IMR-90 (cell line): ENCODE data around the gene DNAH5. TPM values are rescaled to one million over a fixed set of nuclear protein-coding genes. Genes with fewer than 3 reads are reported as not detected.

ENCODE experiments used
- ATAC-seq: fragments of 200-7000 bp; cut with Tn5 transposase; 2 replicates; pipeline ENCODE4 v1.9.1; 2020; ENCODE audit warnings: low read depth, mild to moderate bottlenecking, moderate library complexity
- BruUV-seq: library from RNA; stranded (reverse); fragments of 400-500 nt; replicated peaks from 2 replicates; lab custom pipeline; 2021; lab: Mats Ljungman, UMichigan
- CTCF ChIA-PET: fragments of 300-600 bp; formaldehyde crosslinking; extraction: SDS; loops from one replicate; lab custom pipeline; 2021; ENCODE audit warnings: antibody characterized with exemption; lab: Yijun Ruan, JAX
- POLR2A ChIA-PET: fragments of 300-600 bp; sonication (Branson Sonifier 250); formaldehyde crosslinking; loops from one replicate; lab custom pipeline; 2022; ENCODE audit warnings: antibody characterized with exemption; ENCODE audit not compliant: unreplicated experiment; lab: Charles Lee
- DNase-seq: peaks from one replicate; pipeline ENCODE4 v3.0.0; 2013
- H2AFZ ChIP-seq: replicated peaks from 2 replicates; pipeline ENCODE3; 2013; ENCODE audit warnings: low read length, mild to moderate bottlenecking; ENCODE audit not compliant: poor library complexity
- H2AK5ac ChIP-seq: 2 replicates; pipeline ENCODE4 v1.6.1; 2013; ENCODE audit warnings: low read depth, low read length, inconsistent platforms
- H2AK9ac ChIP-seq: replicated peaks from 2 replicates; pipeline ENCODE3; 2013; ENCODE audit warnings: mild to moderate bottlenecking, low read depth, low read length, moderate library complexity; ENCODE audit not compliant: poor library complexity
- H2BK120ac ChIP-seq: 2 replicates; pipeline ENCODE4 v1.6.1; 2013; ENCODE audit warnings: low read depth, low read length, inconsistent platforms
- H2BK15ac ChIP-seq: 3 replicates; pipeline ENCODE4 v1.6.1; 2013; ENCODE audit warnings: low read depth, low read length, inconsistent platforms
- H2BK20ac ChIP-seq: 2 replicates; pipeline ENCODE4 v1.6.1; 2013; ENCODE audit warnings: low read depth, mild to moderate bottlenecking, inconsistent platforms, low read length, moderate library complexity
- H2BK5ac ChIP-seq: 2 replicates; pipeline ENCODE4 v1.6.1; 2013; ENCODE audit warnings: mild to moderate bottlenecking, low read depth, low read length, inconsistent platforms; ENCODE audit not compliant: poor library complexity, severe bottlenecking
- H3K14ac ChIP-seq: replicated peaks from 2 replicates; pipeline ENCODE4 v1.6.1; 2013; ENCODE audit warnings: low read depth, low read length, inconsistent platforms
- H3K18ac ChIP-seq: 2 replicates; pipeline ENCODE4 v1.6.1; 2013; ENCODE audit warnings: low read depth, low read length, control low read depth
- H3K23ac ChIP-seq: 2 replicates; pipeline ENCODE4 v1.6.1; 2013; ENCODE audit warnings: low read depth, low read length, inconsistent platforms
- H3K27ac ChIP-seq: 2 replicates; pipeline ENCODE4 v1.5.1; 2013; ENCODE audit warnings: mild to moderate bottlenecking, control low read depth, low read length; ENCODE audit not compliant: insufficient read depth
- H3K27me3 ChIP-seq: 2 replicates; pipeline ENCODE4 v1.6.1; 2013; ENCODE audit warnings: low read length; ENCODE audit not compliant: control insufficient read depth, insufficient read depth
- H3K36me3 ChIP-seq: 2 replicates; pipeline ENCODE4 v1.6.1; 2013; ENCODE audit warnings: low read length, mixed read lengths; ENCODE audit not compliant: control insufficient read depth, insufficient read depth
- H3K4ac ChIP-seq: 2 replicates; pipeline ENCODE4 v1.6.1; 2013; ENCODE audit warnings: low read depth, low read length, inconsistent platforms
- H3K4me1 ChIP-seq: 2 replicates; pipeline ENCODE4 v1.6.1; 2013; ENCODE audit warnings: low read length, mixed read lengths; ENCODE audit not compliant: control insufficient read depth, insufficient read depth
- H3K4me2 ChIP-seq: 2 replicates; pipeline ENCODE4 v1.6.1; 2013; ENCODE audit warnings: low read depth, mild to moderate bottlenecking, control low read depth, low read length, moderate library complexity
- H3K4me3 ChIP-seq: 2 replicates; pipeline ENCODE4 v1.5.1; 2013; ENCODE audit warnings: low read depth, mild to moderate bottlenecking, control low read depth, low read length, moderate library complexity; ENCODE audit not compliant: insufficient read depth
- H3K56ac ChIP-seq: 2 replicates; pipeline ENCODE4 v1.6.1; 2013; ENCODE audit warnings: low read length, inconsistent platforms; ENCODE audit not compliant: insufficient read depth; ENCODE audit errors: extremely low read depth
- H3K79me1 ChIP-seq, 2 experiments: 2 replicates each; pipeline ENCODE4 v1.6.1; 2013; ENCODE audit warnings: low read length in 2 of 2, inconsistent platforms in 1 of 2, low read depth in 1 of 2
- H3K9ac ChIP-seq: 2 replicates; pipeline ENCODE4 v1.6.1; 2013; ENCODE audit warnings: low read depth, low read length, control low read depth
- H3K9me1 ChIP-seq: 2 replicates; pipeline ENCODE4 v1.6.1; 2013; ENCODE audit warnings: low read length, inconsistent platforms; ENCODE audit not compliant: insufficient read depth
- H3K9me3 ChIP-seq: 2 replicates; pipeline ENCODE4 v1.6.1; 2013; ENCODE audit warnings: low read length; ENCODE audit not compliant: control insufficient read depth, insufficient read depth
- H4K20me1 ChIP-seq: 2 replicates; pipeline ENCODE4 v1.6.1; 2013; ENCODE audit warnings: low read length, inconsistent platforms; ENCODE audit not compliant: insufficient read depth
- H4K5ac ChIP-seq: 2 replicates; pipeline ENCODE4 v1.6.1; 2013; ENCODE audit warnings: mild to moderate bottlenecking, low read depth, low read length, control low read depth
- H4K8ac ChIP-seq, 2 experiments: 2 replicates each; pipeline ENCODE4 v1.6.1; 2013; ENCODE audit warnings: low read depth in 2 of 2, low read length in 2 of 2, control low read depth in 1 of 2, inconsistent platforms in 1 of 2
- H4K91ac ChIP-seq: 2 replicates; pipeline ENCODE4 v1.6.1; 2013; ENCODE audit warnings: low read depth, low read length, inconsistent platforms; ENCODE audit not compliant: insufficient read depth
- BHLHE40 ChIP-seq: fragments of 150-350 bp; IDR thresholded peaks from 2 replicates; pipeline ENCODE4 v1.6.1; 2016; ENCODE audit warnings: mild to moderate bottlenecking, low read depth, low read length
- CEBPB ChIP-seq: IDR thresholded peaks from 2 replicates; pipeline ENCODE4 v1.6.1; 2012; ENCODE audit warnings: low read depth, low read length, improper control_type of control experiment
- FOS ChIP-seq: fragments of 150-350 bp; IDR thresholded peaks from 2 replicates; pipeline ENCODE4 v1.6.1; 2016; ENCODE audit warnings: low read depth, low read length
- RAD21 ChIP-seq: IDR thresholded peaks from 2 replicates; pipeline ENCODE4 v1.6.1; 2012; ENCODE audit warnings: low read length, improper control_type of control experiment
- SMC3 ChIP-seq: fragments of 150-350 bp; IDR thresholded peaks from 2 replicates; pipeline ENCODE4 v1.6.1; 2016; ENCODE audit warnings: low read depth, mild to moderate bottlenecking, antibody characterized with exemption, low read length, moderate library complexity
- WGBS, 2 experiments: methylation state at CpG; one replicate each; pipeline versions ENCODE4 v1.1.5 to v1.1.7; 2013; ENCODE audit warnings: missing lambda C conversion rate in 2 of 2; ENCODE audit not compliant: insufficient read length in 1 of 2; ENCODE audit errors: extremely low coverage in 2 of 2; 5-methylcytosine and 5-hydroxymethylcytosine counted together
- dilution Hi-C: fragments of 300-500 bp; cut with HindIII; formaldehyde crosslinking; loops from one replicate; pipeline ENCODE4 v1.14.3; 2018; ENCODE audit warnings: low sequenced_read_pairs; ENCODE audit not compliant: unreplicated experiment
- in situ Hi-C: fragments of 300-500 bp; cut with MboI; formaldehyde crosslinking; loops from 3 replicates; pipeline ENCODE4 v1.14.3; 2019; ENCODE audit warnings: low sequenced_read_pairs, inconsistent platforms, mixed read lengths
- intact Hi-C: fragments of 100-400 bp; cut with micrococcal nuclease; formaldehyde crosslinking; loops from 2 replicates; pipeline ENCODE4 v1.10.0; 2022
- polyA plus RNA-seq, 3 experiments: library from polyadenylated mRNA; depleted of rRNA; stranded (reverse); fragments of >200 nt; gene quantifications; 2 replicates each; pipeline ENCODE4 v1.2.3, GENCODE V29; 2012; ENCODE audit warnings: low replicate concordance in 1 of 3
- total RNA-seq: library from RNA; depleted of rRNA; stranded (reverse); fragments of >200 nt; gene quantifications from 2 replicates; pipeline ENCODE4 v1.2.3, GENCODE V29; 2012

The DNAH5 gene
- total and polyA plus RNA-seq, 2 of the 4 experiments (the other 2 are of a cell fraction) = 1.9 to 4.3 TPM

DNA sequence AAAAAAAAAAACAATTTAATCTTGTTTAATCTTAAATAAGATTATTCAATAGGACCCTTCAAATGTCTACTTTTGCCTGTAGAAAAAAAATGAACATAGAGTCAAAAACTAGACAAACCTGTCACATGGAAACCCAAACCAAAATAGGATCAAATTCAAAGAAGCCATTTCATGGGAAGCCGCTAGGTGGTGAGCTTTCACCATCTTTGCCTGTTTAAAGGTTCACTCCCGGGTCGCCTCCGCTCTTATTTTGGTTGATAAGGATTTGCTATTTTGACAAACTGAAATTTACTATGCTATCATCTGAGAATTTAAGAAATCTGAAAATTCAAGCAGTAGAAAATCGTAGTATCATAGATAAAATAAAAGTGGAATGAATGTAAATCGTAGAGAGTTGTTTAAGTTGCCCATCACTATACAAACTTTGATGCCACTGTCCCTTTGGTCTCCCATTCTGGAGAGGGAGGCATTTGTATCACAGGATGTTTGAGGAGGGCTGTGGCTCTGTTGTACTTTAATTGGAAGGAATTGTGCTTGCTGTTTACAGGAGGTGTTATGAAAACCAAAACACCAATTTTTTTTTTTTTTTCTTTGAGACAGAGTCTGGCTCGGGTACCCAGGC is 43.5 kb upstream of the DNAH5 start (continued):
- TF ChIP-seq BHLHE40 = no peak
- TF ChIP-seq SMC3 = peak; percentile 93

GRCh38 chr5:13985731-13986418 is 41.4 kb upstream of the DNAH5 start:
- Histone ChIP-seq H2AK9ac (peak overlapping the region; percentile 83), H3K4me2 (peak overlapping the region; percentile 67), H4K8ac (peak overlapping the region; percentile 71 to 96), H2AFZ (peak overlapping the region; percentile 68), H2BK120ac (peak overlapping the region; percentile 99), H3K9me1 (peaks cover 14% of the 10 kb centered on the region), H3K4me3 (peak overlapping the region; percentile 9; the same call in 1 of the 2 replicates), H3K18ac (peak overlapping the region; percentile 91), H2BK20ac (peak overlapping the region; percentile 99), H3K27ac (peak overlapping the region; percentile 87), H3K4me1 (peaks cover 20% of the 10 kb centered on the region), H3K23ac (peak overlapping the region; percentile 87), H2AK5ac (peak overlapping the region; percentile 91), H3K4ac (peak overlapping the region; percentile 99), H4K5ac (peak overlapping the region; percentile 85), H3K79me1 (peaks cover 41 to 65% of the 10 kb centered on the region in 2 experiments), H4K91ac (peak overlapping the region; percentile 99), H3K14ac (peak overlapping the region; percentile 96), H3K36me3 (peaks cover 4% of the 10 kb centered on the region; the same call in 1 of the 2 replicates), H2BK15ac (peak overlapping the region; percentile 85; the same call in 2 of the 3 replicates), H4K20me1 (0 out of 2 replicates have a peak, but pooled peaks cover 4% of the 10 kb centered on the region), H3K9ac (peak overlapping the region; percentile 40), H3K9me3 (no peaks in the 10 kb centered on the region), H3K56ac (peak overlapping the region; percentile 95), H3K27me3 (no peaks in the 10 kb centered on the region), H2BK5ac (peak overlapping the region; percentile 93)
- intact Hi-C loops = loop anchor here (5.0 to 10.0 kb wide), 4 partner anchors 206 to 661 kb away; no protein-coding TSS in a partner anchor
- ATAC-seq = peak; percentile 83
- in situ Hi-C loops = loop anchor here (5.0 to 25.0 kb wide), 2 partner anchors 156 to 676 kb away; partner anchors contain the start of genes OTULIN and TRIO
- POLR2A ChIA-PET = no interaction called here
- peak; percentile 92 for DNase-seq
- TF ChIP-seq BHLHE40 (no peak), SMC3 (0 out of 2 replicates have a peak, but pooled peaks have one; percentile 14), CEBPB (peak; percentile 25; the same call in 1 of the 2 replicates), RAD21 (no peak), FOS (peak; percentile 53)
- dilution Hi-C loops = no loop called here
- BruUV-seq = no TSS peak
- 29% methylated on average over 4 of the region's 12 CpGs; no CpG with 5 or more reads in 1 of the 2 experiments for WGBS, 2 experiments
- CTCF ChIA-PET = interaction anchor here (0.5 to 1.0 kb wide), 2 partner anchors 173 to 284 kb away, joined by 3 to 4 read pairs; no protein-coding TSS in a partner anchor
